ENCODE measurements around the gene CENPX.

The CENPX gene

GRCh38 chr17:82011617-82012187, 11.0 kb downstream of the CENPX start:
- no peak for DNase-seq (ENCODE audit: low read depth)

DNA sequence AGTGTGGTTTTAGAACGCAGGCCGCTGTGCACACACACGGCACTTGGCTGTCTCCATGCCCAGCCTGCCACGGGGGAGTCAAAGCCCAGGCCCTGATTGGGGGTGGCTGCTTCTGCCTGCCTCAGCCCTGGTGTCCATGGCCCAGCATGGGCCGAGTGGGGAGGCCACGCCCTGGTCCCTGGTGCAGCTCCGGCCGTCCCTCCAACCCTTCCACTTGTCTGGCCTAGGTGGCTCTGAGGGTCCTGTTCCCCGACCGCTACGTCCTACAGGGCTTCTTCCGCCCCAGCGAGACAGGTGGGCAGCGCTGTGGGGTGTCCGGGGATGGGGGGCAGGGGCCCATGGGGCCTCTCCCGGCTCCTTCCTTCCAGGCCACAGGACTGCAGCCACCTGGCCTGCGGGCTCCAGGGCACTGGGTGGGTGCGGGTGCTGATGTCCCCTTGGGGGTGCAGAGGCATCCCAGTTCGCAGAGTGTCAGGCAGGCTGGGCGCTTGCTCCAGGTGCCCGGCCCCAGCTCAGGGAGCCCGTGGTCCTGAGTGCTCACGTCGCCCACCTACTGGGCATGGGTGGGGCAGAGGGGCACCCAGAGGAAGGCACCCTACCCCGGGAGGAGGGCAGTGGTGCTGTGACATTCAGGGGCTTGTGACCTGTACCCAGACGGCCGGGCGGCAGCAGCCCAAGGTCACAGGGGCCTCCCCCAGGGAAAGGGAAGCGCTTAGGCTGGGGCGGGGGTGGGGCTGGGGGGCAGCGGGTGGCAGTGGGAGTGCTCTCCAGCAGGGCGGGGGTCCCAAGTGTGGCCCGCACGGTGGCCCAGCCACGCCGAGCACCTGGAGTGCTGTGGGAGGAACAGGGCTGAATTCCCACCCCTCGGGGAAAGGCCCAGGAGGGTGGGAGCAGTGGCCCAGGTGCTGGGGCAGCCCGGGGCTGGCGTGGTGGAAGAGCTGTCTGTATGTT, 11.8 kb downstream of the CENPX start:
- DNase-seq (ENCODE audit: low read depth) = no peak

DNA sequence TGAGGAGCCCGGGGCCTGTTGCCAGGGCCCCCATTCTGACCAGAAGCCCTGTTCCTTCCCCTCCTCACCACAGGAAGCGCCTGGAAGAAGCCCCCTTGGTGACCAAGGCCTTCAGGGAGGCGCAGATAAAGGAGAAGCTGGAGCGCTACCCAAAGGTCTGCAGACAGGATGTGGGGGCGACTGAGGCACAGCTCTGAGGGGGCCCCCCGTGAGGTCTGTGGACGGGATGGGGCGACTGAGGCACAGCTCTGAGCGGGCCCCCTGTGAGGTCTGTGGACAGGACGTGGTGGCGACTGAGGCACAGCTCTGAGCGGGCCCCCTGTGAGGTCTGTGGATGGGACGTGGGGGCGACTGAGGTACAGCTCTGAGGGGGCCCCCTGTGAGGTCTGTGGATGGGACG, 13.3 kb downstream of the CENPX start:
- DNase-seq (ENCODE audit: low read depth) = no peak

DNA sequence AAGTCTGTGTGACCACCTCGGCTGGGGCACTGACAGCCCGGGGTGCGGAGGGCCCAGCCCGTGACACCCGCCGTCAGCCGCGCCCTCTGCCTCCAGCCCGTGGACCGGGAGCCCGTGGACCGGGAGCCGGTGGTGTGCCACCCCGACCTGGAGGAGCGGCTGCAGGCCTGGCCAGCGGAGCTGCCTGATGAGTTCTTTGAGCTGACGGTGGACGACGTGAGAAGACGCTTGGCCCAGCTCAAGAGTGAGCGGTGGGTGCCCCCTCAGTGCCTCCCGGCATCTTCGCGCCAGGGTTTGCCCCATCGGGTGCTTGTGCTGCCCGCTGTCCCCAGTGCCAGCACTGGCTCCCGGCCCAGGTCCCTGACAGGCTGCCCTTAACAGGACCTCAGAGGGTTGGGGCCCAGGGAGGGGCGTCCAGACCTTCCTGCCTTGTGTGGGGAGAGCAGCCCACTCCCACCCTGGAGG, 13.7 kb downstream of the CENPX start:
- no peak for DNase-seq (ENCODE audit: low read depth)

DNA sequence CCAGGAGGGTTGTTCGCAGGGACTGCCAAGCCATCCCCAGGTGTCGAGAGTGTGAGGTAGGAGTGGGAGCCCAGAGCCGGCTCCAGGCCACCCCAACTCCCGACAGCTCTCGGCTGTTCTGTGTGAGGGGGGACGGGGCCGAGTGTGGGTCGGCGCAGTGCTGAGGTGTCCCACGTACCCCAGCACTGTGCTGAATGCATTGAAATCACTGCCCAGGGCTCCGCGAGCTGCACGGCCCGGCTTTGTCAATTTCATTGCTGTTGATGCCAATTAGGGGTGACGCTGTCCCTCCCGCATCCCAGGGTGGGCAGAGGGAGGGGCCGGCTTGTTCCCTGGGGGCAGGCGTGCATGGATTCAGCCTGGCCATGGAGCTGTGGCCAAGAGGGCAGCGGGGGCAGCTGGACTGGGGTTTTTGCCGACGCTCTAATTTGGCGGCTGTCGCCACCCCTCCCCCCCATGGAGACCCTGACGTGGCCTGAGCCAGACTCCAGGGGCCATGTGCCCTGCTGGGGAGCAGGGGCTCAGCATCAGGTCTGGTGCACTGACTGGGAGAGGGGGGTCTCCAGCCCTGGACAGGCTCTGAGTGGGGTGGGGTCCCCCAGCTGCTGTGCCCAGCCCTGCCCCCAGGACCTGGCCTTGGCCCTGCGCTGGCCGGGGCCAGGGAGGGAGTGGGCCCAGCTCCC, 14.3 kb downstream of the CENPX start:
- no peak for DNase-seq (ENCODE audit: low read depth)

- no peak for DNase-seq (ENCODE audit: low read depth)
Observed at GRCh38 chr17:82007495-82008257, 15.0 kb downstream of the CENPX start.

DNA sequence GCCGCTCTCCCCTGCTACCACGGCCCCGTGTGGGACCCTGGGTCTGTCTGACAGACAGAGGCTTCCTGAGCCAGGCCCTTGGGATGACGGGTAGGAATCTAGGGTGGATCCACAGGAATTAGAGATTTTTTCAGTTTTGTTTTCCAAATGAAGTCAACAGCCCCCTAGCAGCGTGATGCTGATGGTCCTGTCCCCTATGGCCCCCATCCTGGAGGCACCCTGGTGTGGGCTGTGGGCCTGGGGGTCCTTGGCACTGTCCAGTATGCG, 15.5 kb downstream of the CENPX start:
- DNase-seq (ENCODE audit: low read depth) = no peak

- no peak for DNase-seq (ENCODE audit: low read depth)
Observed at GRCh38 chr17:82006468-82007227, 16.0 kb downstream of the CENPX start.

- DNase-seq (ENCODE audit: low read depth) = no peak
Observed at GRCh38 chr17:82005701-82006348, 16.9 kb downstream of the CENPX start.

DNA sequence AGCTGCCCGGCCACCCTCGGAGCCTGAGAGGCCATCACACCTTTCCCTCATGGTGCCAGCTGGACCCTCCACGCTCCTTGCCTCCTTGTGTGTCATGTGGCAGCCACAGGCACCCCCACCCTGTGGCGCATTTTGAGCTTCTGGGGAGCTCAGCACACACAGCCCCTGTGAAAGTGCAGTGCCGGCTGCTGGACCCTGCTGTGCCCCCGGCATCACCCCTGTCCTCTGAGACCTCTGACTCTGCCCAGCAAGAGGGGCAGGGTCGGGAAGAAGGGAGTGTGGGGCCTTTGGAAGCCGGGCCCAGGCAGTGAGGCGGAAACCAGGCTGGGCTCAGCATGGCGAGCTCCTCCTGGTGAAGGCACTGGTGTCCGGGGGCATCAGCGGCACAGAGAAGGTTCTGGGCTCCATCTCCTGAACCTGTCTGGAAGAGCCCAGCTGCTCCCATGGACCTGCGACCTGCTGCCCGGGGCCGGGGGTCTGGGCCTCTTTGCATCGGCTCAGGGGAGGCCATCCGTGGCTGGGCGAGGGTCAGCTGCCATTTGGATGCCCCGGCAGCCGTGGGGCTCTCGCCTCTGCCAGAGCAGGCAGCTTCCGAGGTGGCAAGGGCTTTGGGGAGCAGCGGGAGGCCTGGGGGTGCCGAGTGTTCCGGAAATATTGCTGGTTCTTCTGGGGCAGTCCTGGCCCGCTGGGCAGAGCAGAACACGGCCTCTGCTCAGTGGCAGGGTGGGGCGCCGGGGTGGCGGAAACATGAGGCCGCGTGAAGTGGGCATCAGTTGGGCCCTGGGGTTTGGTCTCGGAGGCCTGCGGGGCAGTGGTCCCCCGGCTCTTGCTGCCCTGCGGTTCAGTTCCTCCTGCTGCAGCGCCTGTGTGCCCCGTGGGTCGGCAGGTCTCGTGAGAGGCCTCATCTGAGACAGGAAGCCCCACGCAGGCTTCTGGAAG, 17.9 kb downstream of the CENPX start:
- no peak for DNase-seq (ENCODE audit: low read depth)

- no peak for DNase-seq (ENCODE audit: low read depth)
Observed at GRCh38 chr17:82003411-82004381, 19.0 kb downstream of the CENPX start.

DNA sequence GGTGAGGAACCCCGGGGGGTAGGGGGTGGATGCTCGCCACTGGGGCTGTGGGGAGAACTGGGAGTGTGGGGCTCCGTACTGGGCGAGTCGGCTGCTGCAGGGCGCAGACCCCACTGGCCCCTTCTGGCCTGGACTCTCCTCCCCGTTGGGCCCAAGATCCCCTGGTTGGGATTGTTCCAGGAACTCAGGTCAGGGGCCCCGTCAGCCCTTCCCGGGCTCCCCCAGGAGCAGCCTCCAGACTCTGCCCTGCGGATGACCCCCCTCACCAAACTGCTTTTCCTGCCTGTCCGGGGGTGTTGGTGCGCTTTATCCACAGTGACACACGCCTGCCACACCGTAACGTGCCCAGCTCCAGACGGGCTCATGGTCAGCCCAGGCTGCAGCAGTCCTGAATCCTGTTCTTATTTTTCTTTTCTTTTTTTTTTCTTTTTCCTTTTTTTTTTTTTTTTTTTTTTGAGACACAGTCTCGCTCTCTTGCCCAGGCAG, 21.1 kb downstream of the CENPX start:
- no peak for DNase-seq (ENCODE audit: low read depth)

DNA sequence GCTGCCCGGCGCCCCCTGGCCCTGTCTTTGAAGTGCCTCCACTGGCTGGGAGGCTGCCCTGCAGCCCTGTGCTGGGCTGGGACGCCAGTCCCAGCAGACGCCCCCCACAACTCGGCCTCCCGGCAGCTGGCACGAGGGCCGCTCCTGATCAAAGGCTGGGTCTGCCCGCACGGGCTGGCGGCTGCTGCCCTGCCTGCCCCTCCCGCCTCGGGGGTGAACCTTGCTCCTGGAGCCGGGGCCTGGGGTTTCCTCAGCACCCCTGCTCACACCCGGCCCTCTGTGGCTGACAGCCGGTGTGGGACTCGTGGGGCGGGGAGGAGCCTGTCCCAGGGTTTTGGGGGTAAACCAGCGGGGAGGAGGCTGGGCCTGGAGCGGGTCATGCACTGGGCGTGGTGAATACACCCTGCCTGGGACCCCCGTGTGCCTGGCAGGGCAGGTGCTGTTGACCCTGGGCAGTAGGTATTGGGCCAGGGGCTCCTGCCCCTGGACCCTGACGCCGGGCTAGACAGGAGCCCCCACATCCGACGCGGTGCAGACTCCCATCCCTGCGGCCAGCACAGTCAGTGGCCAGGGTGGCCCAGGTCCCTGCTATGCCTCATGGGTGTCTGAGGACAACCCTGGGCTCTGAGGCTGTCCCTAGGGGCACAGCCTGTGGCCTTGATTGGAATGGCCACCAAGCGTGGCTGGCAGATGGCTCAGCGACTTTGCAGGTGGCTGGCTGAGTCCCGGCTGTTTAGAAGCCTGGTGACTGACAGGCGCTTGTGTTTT, 21.7 kb downstream of the CENPX start:
- DNase-seq (ENCODE audit: low read depth) = no peak

DNA sequence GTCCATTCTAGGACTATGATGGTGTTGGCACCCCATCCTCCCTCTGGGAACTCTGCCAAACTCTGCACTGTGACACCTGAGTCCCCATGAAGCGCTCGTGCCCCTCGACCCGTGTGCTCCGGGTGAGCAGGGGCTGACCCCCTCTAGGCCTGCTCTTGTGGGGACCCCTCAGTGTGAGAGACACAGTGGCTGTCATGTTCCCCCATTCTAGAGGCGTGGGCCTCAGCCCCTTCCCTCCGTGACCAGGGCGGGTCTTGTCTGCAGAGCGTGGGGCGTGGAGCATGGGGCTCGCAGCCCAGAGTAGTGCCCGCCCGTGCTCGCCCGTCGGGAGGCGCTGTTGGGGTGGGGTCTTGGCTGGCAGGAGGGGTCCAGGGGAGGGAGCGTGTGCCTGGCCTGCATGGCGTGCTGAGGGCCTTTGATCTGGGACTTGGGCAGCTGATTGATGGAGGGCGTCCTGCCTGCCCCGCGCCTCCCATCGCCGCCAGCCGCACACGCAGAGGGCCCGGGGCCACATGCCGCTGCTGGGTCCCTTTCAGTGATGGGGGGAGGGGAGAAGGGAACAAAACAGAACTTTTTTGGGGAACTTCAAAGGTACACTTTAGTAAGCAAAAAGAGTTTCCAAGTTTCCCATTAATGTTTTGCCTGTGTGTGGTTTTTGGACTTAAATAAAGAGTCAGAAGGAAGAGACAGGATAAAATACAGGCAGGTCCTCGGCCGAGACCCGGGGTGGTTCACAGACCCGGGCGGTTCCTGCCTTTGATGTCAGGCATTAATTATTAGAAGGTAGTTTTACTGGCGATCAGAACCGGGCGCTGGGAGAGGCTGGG, 22.5 kb downstream of the CENPX start:
- DNase-seq (ENCODE audit: low read depth) = no peak

GRCh38 chr17:81999587-81999975, 23.1 kb downstream of the CENPX start:
- no peak for DNase-seq (ENCODE audit: low read depth)

DNA sequence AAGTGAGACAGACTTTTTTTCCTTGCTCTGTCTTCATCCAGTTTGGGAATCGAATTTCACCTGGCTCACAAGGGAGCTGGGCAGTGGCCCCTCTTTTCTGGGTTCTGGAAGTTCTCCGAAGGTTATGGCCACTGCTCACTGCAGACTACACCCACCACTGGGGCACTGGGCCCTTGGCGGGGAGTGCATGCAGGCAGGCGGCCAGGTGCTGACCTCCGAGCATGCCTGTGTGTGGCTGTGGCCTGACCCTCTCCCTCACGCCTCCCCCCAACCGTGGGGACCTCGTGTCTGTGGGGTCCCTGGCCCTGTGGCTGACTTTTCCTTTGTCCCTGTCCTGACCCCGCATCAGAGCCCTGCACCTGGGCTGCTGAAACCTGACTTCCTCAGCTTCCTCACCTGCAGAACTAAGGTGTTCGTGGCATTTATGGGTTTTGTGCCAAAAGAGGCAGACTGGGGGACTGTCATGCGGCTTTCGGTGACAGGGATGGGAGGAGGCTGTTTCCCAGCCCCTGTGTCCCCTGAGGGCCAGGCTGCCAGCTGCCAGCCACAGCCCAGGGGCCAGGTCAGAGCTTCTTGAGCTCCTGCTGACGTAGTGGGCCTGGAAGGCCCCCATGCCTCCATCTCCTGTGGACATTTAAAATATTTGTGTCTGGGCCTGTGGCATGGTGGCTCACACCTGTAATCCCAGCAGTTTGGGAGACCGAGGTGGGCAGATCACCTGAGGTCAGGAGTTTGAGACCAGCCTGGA, 23.8 kb downstream of the CENPX start:
- no peak for DNase-seq (ENCODE audit: low read depth)

All from activated gamma-delta T cell treated with anti-CD3 and anti-CD28 coated beads, Interleukin-2, amount 50 U/mL, for 16 hours (primary cell).